Hepatocyte (in vitro differentiated cells): ENCODE data around the gene MAN2A1.

Source experiments
- EZH2 ChIP-seq: fragments of 200-600 bp; sonication (generic); IDR thresholded peaks from 2 replicates; pipeline ENCODE4 v1.6.1; 2016; ENCODE audit warnings: antibody characterized with exemption, mild to moderate bottlenecking, borderline replicate concordance
- EZH2phosphoT487 ChIP-seq: fragments of 200-600 bp; sonication (generic); IDR thresholded peaks from one replicate; pipeline ENCODE4 v1.6.1; 2018; ENCODE audit warnings: antibody characterized with exemption, mild to moderate bottlenecking, low read depth, moderate library complexity; ENCODE audit not compliant: unreplicated experiment, severe bottlenecking
- TF ChIP-seq, protein P1 (sequence below): fragments of 200-600 bp; sonication (generic); IDR thresholded peaks from 2 replicates; pipeline ENCODE4 v1.5.1; 2016; ENCODE audit warnings: antibody characterized with exemption, mild to moderate bottlenecking; ENCODE audit not compliant: poor library complexity

DNA sequence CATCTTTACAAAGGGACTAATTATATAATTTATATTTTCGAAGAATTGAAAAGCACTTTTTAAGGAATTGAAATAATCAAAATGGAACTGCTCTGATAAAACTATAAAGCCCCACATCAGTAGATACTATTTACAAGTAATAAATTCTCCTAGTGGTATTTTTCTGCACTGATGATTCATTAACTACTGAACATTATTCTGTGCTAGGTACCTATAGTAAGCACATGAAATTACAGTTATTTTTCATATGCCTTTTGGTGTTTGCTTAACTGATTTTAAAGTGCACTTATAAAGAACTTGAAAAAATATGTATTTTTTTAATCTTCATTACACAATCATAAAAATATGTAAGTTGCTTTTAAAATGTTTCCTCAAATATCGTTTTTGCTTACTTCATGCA lies 123.0 kb downstream of the MAN2A1 start:
- TF ChIP-seq, protein P1, sequence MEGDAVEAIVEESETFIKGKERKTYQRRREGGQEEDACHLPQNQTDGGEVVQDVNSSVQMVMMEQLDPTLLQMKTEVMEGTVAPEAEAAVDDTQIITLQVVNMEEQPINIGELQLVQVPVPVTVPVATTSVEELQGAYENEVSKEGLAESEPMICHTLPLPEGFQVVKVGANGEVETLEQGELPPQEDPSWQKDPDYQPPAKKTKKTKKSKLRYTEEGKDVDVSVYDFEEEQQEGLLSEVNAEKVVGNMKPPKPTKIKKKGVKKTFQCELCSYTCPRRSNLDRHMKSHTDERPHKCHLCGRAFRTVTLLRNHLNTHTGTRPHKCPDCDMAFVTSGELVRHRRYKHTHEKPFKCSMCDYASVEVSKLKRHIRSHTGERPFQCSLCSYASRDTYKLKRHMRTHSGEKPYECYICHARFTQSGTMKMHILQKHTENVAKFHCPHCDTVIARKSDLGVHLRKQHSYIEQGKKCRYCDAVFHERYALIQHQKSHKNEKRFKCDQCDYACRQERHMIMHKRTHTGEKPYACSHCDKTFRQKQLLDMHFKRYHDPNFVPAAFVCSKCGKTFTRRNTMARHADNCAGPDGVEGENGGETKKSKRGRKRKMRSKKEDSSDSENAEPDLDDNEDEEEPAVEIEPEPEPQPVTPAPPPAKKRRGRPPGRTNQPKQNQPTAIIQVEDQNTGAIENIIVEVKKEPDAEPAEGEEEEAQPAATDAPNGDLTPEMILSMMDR, result no peak
- TF ChIP-seq EZH2 (no peak), EZH2phosphoT487 (no peak)
